ENCODE measurements around the gene PEX26.
"Not testable (repeated sequence)": the region's sequence is repeated elsewhere in the genome, so short reads cannot be mapped to it uniquely, and the experiment has no call there.

Gene PEX26

DNA sequence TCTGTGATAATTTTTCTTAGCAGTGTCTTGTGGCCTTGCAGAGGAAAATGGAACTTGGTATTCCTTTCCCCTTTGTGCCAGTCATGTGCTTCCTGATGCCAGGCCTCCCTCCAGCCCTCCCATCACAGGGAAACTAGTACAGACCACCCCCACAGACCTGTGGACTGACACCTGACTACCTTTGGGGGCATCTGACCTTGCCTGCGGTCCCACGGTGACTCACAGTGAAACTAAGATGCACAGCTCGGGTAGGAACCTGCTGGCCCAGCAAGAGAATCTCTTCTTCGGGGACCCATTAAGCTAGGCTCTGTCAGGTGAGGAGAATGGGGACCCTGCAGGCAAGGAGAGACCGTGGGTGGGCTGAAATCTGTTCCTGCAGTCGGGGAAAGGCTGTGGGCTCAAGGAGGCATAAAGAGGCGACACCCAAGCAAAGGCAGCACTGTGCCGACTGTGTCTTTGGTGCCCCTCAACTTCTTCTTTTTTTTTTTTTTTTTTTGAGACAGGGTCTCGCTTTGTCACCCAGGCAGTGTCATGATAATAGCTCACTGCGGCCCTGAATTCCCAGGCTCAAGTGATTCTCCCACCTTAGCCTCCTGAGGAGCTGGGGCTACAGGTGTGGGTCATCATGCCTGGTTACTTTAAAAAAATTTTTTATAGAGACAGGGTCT lies 20.8 kb upstream of the PEX26 start:
- no peak for DNase-seq (ENCODE audit: low read depth)

DNA sequence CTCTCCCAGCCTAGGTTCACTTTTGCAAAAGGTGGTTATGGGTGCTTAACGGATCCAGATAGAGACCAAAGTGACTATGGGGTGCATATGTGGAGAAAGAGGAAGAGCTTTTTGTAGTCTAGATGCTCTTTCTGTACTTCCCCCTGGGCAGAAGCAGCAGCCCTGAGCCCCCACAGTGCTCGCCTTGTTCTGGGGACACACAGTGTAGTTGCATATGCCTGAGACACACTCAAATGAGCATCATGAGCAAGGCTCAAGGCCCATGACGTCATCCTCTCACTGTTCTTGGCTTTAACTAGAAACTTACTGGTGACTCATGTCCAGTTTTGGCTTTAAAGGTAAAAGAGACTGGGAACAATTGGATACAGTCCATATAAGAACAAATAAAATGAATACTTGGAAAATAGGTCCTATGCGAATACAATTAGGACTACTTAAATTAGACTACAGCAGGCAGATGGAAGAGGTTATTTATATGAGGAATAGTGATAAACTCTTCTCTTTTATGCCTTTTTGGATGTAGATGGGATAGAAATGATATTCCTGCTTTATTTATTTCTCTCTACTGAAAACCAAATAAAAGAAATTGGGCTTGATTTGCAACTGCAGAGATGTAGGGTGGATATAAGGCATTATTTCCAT lies 20.1 kb upstream of the PEX26 start:
- no peak for DNase-seq (ENCODE audit: low read depth)

DNA sequence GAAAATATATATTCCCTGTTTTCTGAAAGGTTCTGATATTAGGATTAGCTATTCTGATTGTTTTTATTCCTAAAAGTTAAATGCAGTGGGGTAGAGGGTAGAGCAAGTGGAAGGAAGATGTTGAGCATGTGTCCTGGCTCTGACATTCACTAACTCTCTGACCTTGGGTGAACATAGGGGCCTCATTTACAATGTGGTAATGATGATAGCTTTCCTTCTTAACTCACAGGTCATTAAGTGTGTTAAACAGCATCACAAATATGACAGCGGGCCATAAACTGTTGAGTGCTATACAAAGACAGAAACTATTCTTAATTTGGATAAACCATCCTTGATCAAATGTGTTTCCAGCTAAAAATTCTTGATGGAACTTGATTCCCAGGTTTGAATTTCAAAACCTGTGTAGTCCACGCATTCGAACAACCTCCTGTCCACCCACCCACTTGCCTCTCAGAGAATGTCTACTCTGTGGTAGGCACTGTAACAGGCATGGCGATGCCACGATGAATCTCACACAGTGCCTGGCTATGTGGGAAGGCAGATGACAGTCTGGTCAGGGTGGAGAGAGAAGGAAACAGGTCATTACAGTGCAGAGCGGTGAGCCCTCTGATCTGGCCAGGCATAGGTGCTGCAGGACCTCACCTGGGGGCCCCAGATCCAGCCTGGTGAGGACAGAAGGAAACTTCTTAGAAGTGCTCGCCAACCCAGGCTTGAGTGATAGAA lies 19.3 kb upstream of the PEX26 start:
- no peak for DNase-seq (ENCODE audit: low read depth)

DNA sequence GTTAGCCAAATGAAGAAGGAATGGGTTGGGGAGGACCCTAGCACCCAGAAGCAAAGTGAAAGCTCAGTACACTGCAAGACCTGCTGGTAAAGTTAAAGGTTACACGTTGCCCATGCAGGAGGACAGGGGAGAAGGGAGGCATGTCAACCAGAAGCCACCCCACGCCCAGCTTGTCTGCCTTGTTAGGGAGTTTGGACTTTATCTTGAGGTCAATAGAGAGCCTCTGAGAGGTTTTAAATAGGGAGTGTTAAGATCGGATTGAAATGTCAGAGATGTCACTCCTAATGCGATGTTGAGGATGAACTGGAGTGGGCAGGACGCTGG lies 18.7 kb upstream of the PEX26 start:
- DNase-seq (ENCODE audit: low read depth): no peak

DNA sequence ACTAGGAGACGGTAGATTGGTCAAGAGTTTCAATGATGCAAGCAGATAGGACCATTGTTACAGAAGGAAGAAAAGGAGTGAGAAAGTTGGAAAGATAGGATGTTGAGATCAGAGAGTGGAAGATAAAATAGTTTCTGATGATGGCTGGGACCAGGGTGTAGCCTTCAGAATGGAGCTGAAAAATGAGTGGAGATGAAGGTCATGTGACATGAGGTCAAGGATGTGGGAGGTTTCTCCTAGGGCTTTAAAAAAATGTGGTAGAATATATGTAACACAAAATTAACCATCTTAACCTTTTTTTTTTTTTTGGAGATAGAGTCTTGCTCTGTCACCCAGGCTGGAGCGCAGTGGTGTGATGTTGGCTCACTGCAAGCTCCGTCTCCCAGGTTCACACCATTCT lies 18.3 kb upstream of the PEX26 start:
- DNase-seq (ENCODE audit: low read depth): no peak

DNA sequence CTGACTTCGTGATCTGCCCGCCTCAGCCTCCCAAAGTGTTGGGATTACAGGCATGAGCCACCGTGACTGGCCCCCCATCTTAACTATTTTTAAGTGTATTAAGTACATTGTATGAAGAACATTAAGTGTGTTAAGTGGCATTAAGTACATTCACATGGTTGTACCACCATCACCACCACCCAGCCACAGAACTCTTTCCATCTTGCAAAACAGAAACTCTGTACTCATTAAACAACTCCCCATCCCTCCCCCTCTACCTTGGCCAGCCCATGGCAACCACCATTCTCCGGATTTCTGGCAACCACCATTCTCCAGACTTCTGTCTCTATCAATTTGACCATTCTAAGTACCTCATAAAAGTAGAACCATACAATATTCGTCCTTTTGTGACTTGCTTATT lies 17.8 kb upstream of the PEX26 start:
- DNase-seq (ENCODE audit: low read depth): no peak

DNA sequence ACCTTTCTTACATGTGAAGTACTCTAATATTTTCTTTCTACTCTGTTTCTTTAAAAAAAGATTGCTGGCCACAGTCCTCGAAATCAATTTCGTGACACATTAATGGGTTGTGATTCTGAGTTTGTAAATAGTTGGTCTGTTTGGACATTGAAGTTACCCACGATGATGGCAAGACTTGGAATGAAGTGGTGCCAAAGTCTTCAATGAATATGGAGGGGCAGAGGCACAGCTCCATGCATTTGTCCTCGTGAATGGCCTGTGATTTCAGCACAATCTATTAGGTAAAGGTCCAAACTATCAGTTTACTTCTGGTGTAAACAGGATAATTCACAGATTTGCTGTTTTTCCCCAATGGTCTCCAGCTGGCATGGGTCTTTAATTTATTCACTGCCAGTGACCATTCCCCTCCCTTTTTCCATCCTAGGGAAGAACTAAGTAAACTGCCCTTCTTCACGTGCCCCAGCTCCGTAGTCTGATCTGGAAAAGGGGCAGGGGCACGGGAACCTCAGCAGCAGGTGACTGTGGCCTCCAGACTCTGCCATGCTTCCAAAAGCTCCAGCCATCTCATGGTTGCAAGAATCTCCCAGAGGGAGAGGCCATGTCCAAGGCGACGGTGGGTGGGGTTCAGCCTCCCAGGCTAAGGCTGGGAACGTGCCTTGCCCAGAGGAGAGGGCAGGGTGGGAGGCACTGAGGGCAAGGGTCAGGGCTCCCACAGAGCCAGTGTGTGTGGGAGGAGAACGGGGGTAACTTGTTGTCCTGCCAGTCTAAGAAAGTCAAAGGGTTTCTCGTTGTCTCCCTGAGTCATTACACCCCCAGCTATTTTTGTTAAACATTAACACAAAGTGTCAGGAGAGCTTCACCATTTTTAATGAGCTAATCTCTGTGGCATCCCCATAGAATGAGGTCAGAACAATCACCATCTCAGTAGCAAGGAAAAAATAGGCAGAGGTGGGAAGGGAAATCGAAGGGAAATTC lies 16.9 kb upstream of the PEX26 start:
- DNase-seq (ENCODE audit: low read depth): no peak

DNA sequence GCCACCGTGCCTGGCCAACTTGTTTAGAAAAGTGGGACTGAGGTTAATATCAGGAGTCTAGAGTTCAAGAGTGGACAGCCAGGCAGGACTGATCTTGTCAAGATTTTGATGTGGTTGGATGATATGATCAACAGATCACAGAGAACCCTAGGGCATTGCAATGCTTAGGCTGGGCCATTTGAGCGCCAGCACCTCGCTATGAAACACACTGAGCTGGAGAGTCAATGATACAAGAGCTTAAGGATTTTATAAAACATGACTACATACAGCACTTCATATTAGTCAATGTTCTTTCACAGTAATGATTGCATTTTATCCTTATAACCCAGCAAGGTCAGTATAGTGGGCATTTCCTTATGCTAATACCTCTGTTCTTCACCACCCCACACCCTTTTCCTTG lies 15.4 kb upstream of the PEX26 start:
- no peak for DNase-seq (ENCODE audit: low read depth)

DNA sequence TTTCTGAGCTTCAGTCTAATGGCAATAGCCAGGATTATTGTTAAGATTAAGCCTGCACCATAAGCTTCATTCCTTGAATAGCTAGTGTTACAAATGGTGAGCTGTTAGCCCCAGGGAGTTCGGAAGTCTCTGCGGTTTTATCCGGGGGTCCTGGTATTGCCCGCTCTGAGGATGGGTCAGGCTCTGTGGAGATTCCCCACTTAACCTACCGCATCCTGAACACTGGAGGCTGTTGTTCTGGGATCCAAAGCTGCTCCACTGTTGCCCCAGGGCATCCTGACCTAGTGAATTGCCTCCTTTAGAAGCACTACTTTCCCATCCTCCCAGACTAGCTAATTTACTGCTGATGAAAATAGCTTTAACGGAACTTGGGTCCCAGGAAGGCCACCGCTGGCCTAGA lies 14.5 kb upstream of the PEX26 start:
- DNase-seq (ENCODE audit: low read depth): no peak

DNA sequence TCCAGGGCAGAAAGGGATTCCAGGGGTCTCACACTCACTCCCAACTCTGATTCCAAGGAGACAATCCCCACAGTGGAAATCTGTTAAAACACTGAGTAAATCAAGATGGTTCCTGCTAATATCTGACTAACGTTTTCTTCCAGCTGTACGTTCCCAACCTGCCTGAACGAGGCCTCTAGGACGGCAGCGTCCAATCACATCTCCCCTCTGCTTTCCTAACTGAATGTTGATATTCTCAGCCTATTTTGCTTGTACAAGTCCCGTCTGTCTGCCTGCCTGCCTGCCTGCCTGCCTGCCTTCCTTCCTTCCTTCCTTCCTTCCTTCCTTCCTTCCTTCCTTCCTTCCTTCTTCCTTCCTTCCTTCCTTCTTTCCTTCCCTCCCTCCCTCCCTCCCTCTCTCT lies 14.1 kb upstream of the PEX26 start:
- DNase-seq (ENCODE audit: low read depth): not testable (repeated sequence)

DNA sequence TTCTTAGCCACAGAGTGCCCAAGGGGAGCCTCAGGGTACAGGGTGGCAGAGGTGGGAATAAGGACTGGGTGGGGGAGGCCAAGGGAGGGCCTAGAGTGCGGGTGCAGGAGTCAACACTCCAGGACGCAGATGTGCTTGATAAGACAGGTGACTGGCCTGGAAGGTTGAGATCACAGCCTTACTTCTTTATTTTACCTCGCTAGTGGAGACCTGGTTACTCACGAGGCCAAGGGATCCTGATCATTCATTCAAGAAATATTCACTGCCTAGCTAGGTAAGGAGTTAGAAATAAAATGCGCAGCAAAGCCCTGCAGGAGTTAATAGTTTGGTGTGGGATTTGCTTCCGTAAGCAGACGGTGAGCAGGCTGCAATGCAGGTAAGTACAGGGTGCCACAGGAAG lies 13.2 kb upstream of the PEX26 start:
- DNase-seq (ENCODE audit: low read depth): no peak

DNA sequence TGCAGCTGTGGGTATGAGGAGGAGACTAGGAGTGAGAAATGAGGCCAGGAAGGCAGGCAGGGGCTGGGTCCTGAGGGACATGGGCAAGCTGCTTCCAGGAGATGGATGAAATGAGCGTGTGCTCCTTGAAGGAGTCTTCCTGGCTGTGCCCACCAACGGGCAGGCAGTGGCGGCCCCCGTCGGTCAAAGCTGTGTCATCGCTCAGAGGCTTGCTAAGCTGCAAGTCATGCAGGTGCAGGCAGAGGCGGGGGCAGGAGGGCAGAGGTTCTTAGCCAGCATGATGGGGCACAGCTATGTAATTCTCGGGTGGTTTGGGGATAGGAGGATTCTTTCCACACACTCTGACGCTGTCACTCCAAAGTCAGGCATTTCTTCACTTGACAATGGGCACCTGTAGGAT lies 12.5 kb upstream of the PEX26 start:
- no peak for DNase-seq (ENCODE audit: low read depth)

DNA sequence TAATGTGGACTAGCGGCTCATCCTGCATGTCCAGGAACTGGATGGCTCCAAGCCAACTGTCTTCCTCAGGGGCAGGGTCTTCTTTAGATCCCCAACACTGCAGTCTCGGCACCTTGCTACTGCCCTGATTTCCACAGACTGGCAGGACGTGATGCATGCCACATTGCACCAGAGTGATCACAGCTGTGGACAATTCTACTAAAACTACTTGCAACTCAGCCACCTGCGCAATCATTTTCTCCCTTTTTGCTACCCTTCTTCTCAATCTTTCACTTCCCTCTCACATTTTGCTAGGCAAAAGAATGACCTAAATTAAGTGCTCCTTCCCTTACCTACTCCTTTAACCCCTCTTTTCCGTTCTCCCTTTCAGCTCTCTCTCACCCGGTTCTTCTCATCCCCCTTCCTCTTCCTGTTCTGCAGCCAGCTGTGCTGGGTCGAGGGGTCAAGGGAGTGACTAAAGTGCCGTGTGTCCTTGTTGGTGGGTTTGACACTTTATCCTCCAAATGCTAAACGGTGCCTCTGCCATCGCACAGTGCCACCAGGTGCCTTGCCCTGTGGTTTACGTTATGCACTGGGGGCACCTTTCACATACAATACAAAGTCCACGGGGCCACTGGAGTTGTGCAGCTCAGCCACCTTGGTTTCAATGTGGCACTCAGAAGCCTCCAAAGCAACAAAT lies 11.5 kb upstream of the PEX26 start:
- DNase-seq (ENCODE audit: low read depth): no peak

DNA sequence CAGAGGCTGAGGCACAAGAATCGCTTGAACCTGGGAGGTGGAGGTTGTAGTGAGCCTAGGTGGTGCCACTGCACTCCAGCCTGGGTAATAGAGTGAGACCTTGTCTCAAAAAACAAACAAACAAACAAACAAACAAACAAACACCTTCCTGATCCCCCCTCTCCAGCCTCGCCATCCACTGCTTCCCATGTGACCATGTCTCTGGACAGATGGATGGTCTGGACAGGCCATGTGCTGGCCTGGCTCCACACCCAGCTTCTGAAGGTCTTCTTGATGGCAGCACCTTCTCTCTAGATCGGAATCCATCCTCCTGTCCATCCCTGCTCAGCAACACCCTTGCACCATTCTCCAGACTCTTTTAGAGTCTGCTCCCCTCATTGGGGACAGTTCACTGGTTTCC lies 10.7 kb upstream of the PEX26 start:
- no peak for DNase-seq (ENCODE audit: low read depth)

DNA sequence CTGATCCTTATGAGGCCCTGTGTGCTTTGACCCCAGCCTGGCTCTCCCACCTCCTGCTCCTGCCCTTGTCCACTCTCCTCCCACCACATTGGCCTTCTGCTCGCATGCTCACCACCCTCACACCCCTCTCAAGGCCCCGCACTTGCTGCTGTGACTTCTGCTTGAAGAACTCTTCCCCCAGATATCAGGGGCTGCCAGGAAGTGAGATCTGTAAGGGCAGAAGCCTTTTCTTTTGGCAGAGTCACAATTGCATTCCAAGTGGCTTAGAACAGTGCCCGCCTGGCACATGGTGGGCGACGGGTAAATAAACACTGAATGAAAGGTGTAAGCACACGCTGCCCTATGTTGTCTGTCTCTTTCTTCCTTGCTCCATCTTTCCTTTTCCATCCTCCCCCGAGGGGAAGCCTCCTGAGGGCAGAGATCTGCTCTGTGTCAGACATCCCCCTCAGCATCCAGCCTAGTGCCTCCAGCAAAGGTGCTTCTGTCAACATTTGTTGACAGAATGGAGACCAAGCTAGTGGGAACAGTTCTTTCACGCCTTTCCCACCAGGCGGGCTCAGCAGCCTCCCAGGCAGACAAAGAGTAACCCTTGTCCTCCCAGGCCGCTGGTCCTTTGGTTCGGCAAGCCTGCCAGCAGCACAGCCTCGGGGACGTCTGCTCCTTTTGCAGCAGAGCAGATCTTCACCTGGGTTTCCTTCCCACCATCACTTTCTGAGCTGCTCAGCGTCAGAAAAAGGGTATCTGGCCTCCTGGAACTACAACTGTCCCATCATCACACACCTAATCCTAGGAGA lies 10.0 kb upstream of the PEX26 start:
- no peak for DNase-seq (ENCODE audit: low read depth)

DNA sequence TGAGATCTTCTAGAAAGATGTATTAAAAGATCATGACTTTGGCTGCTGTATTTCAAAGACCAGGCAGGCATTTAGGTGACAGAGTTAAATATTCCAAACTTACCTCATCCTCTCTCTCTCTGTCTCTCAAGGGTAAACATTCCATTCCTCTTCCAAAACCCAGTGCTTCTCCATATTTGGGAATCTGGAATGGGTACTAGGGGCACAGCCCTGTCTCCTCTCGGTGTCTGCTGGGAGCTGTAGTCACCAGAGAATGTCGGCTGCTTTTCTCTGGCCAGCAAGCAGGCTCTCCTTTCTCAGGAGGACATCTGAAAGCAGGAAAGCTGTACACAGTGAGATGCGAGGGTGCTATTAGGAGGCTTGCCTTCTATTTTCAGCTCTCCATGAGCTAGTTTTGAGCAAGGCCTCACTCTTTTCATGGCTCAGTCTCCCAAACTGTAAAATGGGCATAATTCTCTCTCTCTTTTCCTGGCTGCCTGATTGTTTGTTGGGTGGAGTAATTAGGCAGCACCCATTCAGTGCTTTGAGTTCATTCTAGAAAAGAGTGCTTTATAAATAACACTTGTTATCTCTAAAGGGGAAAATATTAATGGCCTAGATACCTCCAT lies 9.3 kb upstream of the PEX26 start:
- DNase-seq (ENCODE audit: low read depth): no peak

DNA sequence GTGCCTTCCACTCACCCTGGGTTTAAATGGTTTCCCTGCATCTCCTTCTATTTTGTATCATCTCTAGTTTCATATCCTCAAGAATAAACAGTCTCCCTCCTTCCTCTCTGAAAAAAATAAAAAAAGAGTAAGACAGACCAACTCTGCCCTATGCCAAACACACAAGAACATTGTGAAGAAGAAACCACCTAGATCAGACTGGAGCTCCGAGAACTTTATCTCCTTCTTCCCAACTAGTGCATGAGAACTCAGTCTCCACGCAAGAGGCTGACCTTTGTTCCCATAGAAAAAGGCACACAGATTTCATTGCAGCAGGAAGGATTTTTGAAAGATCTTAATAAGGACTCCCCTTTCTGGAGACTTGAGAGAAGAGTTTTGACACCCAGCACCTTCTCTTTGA lies 8.7 kb upstream of the PEX26 start:
- DNase-seq (ENCODE audit: low read depth): no peak

DNA sequence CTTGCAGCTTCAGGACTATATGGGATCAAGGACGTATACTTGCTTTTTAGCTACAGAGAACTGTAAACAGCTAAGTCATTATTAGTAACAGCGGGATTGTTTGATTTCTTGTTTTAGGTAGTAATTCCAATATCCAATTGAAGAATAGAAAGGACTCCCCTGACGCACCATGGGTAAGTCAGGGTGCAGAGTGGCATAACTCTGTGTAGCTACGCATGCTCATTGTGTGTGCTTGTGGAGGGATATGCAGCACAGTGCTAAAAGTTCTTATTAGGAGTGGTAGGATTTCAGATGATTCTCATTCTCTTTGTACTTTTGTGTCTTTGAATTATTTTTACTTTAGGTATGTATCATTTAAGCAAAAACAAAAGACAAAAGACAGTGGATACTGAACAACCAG lies 7.7 kb upstream of the PEX26 start:
- DNase-seq (ENCODE audit: low read depth): no peak

DNA sequence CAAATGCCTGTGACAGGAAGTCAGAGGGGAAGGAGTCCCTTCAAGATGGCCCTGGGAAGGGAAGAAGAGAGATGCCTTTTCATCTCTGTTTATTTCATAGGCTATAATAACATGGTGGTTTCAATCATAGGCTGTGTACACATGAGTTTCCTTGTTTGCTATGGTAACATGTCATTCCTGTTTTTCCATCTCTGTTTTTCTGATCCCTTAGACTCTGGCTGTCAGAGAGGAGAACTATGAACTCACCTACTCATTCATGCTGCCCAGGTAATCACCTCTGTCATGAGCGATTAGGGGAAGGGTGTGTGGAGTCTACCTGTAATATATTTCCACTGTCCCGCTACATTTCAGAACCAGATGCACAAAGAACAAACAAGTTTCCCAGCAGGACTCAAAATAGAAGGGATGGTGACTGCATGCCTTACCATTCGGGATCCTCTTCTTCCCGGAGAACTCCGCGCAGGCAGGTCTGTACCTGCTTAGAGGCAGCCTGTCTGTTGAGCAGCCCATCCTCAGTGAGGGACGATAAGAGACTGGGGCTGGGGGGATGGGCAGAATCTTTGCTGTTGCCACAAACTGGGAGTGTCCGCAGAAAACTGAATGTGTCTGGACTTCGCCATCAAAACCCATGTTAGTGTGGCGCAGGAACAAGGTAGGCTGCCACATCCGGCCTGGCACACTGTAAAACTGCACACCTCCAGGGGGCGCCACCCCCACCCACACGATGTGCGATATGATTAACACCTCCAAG lies 7.1 kb upstream of the PEX26 start:
- no peak for DNase-seq (ENCODE audit: low read depth)
